AG10803 (cell line): Measurements from ENCODE around the gene TTC21A.

ENCODE experiments used
- DNase-seq: peaks from one replicate; pipeline ENCODE4 v3.0.0; 2010; ENCODE audit warnings: low read depth
- H3K4me3 ChIP-seq: 2 replicates; pipeline ENCODE4 v1.5.1; 2011; ENCODE audit warnings: mild to moderate bottlenecking, low read length, control low read depth
- CTCF ChIP-seq: conservative IDR thresholded peaks from 2 replicates; pipeline ENCODE4 v1.5.1; 2011; ENCODE audit warnings: mild to moderate bottlenecking, low read length, control low read depth, inconsistent platforms

Gene TTC21A

GRCh38 chr3:39114456-39114855 lies 7.0 kb downstream of the TTC21A start:
- H3K4me3 ChIP-seq, result no peak overlapping the region
- no peak for DNase-seq
- no peak for TF ChIP-seq CTCF

- TF ChIP-seq CTCF, result no peak
- no peak overlapping the region for H3K4me3 ChIP-seq
- no peak for DNase-seq
These were observed 8.4 kb downstream of the TTC21A start for GRCh38 chr3:39115870-39116269.

GRCh38 chr3:39118079-39118478 lies 10.6 kb downstream of the TTC21A start:
- DNase-seq, result no peak
- H3K4me3 ChIP-seq, result no peak overlapping the region
- no peak for TF ChIP-seq CTCF

- no peak for DNase-seq
- no peak for TF ChIP-seq CTCF
- no peak overlapping the region for H3K4me3 ChIP-seq
These were observed 11.6 kb downstream of the TTC21A start for GRCh38 chr3:39118931-39119660.

GRCh38 chr3:39121621-39122020 lies 14.1 kb downstream of the TTC21A start:
- no peak overlapping the region for H3K4me3 ChIP-seq
- no peak for TF ChIP-seq CTCF
- DNase-seq, result no peak

- no peak for DNase-seq
- TF ChIP-seq CTCF, result no peak
- no peak overlapping the region for H3K4me3 ChIP-seq
These were observed 15.3 kb downstream of the TTC21A start for GRCh38 chr3:39122813-39123212.
